KMS-11 (cell line): Measurements from ENCODE around the gene RTL3.
"Not testable (repeated sequence)": the region's sequence is repeated elsewhere in the genome, so short reads cannot be mapped to it uniquely, and the experiment has no call there.

Experiments used
- H2AFZ ChIP-seq: fragments of 200-600 bp; sonication (generic); 2 replicates; pipeline ENCODE4 v1.6.1; 2016; ENCODE audit warnings: antibody characterized with exemption, mixed run types, low read depth
- H3K27ac ChIP-seq: fragments of 200-600 bp; sonication (generic); 2 replicates; pipeline ENCODE4 v1.6.1; 2016; ENCODE audit warnings: mild to moderate bottlenecking, mixed run types
- H3K27me3 ChIP-seq: fragments of 200-600 bp; sonication (generic); 2 replicates; pipeline ENCODE4 v1.6.1; 2017; ENCODE audit warnings: mild to moderate bottlenecking, low read depth, mixed run types, moderate library complexity; ENCODE audit not compliant: insufficient read depth
- H3K36me3 ChIP-seq: fragments of 200-600 bp; sonication (generic); 2 replicates; pipeline ENCODE4 v1.6.1; 2017; ENCODE audit warnings: mild to moderate bottlenecking, mixed run types; ENCODE audit not compliant: insufficient read depth
- H3K4me1 ChIP-seq: fragments of 200-600 bp; sonication (generic); 2 replicates; pipeline ENCODE4 v1.6.1; 2016; ENCODE audit warnings: mild to moderate bottlenecking, low read depth, mixed run types; ENCODE audit not compliant: poor library complexity, severe bottlenecking
- H3K4me2 ChIP-seq: fragments of 200-600 bp; sonication (generic); 2 replicates; pipeline ENCODE4 v1.7.0; 2016; ENCODE audit warnings: mild to moderate bottlenecking, mixed run types
- H3K4me3 ChIP-seq: fragments of 200-600 bp; sonication (generic); IDR thresholded peaks from 2 replicates; pipeline ENCODE4 v1.6.1; 2017; ENCODE audit warnings: low read depth, low read length, mixed read lengths; ENCODE audit not compliant: insufficient read depth
- H3K79me2 ChIP-seq: fragments of 200-600 bp; sonication (generic); 2 replicates; pipeline ENCODE4 v1.6.1; 2016; ENCODE audit warnings: low read depth, mixed run types; ENCODE audit not compliant: insufficient read depth
- H3K9ac ChIP-seq: fragments of 200-600 bp; sonication (generic); 2 replicates; pipeline ENCODE4 v1.6.1; 2016; ENCODE audit warnings: mild to moderate bottlenecking, mixed run types
- H4K20me1 ChIP-seq: fragments of 200-600 bp; sonication (generic); 2 replicates; pipeline ENCODE4 v1.6.1; 2016; ENCODE audit warnings: mild to moderate bottlenecking, mixed run types; ENCODE audit not compliant: insufficient read depth
- CTCF ChIP-seq: fragments of 200-600 bp; sonication (generic); conservative IDR thresholded peaks from 2 replicates; pipeline ENCODE4 v1.6.1; 2017; ENCODE audit warnings: low read depth, mild to moderate bottlenecking, antibody characterized with exemption, low read length, moderate library complexity, mixed read lengths

RTL3 gene

DNA sequence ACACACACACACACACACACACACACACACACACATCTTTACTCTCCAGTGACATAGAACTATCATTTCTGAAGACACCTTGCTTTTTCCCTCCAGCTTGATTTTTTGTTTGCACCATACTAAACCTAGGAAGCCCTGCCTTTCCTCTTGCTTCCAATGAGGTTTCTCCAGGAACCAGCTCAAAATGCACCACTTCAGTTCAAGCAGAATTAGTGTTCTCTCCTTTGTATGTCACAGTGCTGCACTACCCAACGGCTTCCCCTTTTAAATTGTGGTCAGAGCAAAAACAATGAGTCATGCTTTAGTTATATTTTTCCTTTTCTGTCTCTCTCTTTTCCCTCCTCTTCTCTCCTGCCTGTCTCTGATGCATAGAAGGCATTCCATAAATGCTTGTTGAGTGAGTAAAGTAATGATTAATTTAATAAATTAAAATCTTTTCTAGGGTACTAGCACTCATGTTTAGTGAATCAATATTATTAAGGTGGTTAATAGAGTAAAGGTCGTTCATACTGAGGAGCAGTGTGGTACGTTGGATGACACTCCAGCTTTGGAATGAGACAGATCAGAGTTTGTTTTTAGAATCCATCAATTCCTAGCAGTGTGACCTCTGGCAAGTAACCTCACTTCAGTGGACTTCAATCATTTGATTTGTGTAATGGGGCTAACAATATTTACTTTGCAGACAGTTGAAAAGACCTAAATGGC, 5.9 kb downstream of the RTL3 start:
- Histone ChIP-seq H2AFZ (no peak overlapping the region), H3K4me2 (peak overlapping the region; percentile 48), H3K9ac (no peak overlapping the region), H3K4me3 (no peak overlapping the region), H3K27me3 (no peaks in the 10 kb centered on the region), H3K36me3 (no peaks in the 10 kb centered on the region), H3K27ac (no peak overlapping the region), H3K79me2 (no peaks in the 10 kb centered on the region), H4K20me1 (no peaks in the 10 kb centered on the region), H3K4me1 (peaks cover 47% of the 10 kb centered on the region)
- TF ChIP-seq CTCF = no peak

DNA sequence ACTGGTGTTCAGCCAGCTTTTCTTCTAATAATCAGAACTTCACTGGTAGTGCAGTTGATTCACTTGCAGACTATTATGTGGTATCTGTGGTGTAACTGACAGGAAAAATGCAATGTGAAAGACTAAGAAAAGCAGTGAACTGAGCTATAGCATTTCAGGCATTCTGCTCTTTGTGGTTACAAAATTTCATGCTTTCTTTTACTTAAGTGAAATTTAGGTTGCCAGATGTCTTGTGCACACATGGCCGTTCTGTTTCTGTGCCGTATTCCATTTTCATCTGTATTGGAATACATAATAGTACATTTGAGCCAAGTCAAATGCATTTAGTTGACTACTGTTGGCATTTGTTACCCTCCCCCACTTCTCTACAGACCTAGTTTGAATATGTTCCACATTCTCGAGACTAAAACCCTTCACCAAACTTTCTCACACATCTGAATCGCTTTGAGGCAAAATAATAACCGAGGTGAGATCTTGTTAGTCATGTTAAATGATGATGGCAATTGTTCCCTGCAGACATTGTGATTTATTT, 8.2 kb downstream of the RTL3 start:
- Histone ChIP-seq H2AFZ (no peak overlapping the region), H3K4me2 (peak overlapping the region; percentile 71), H4K20me1 (no peaks in the 10 kb centered on the region), H3K79me2 (no peaks in the 10 kb centered on the region), H3K36me3 (no peaks in the 10 kb centered on the region), H3K9ac (no peak overlapping the region), H3K4me3 (no peak overlapping the region), H3K27me3 (no peaks in the 10 kb centered on the region), H3K4me1 (peaks cover 47% of the 10 kb centered on the region), H3K27ac (peak overlapping the region; percentile 56; the same call in 1 of the 2 replicates)
- TF ChIP-seq CTCF = no peak

DNA sequence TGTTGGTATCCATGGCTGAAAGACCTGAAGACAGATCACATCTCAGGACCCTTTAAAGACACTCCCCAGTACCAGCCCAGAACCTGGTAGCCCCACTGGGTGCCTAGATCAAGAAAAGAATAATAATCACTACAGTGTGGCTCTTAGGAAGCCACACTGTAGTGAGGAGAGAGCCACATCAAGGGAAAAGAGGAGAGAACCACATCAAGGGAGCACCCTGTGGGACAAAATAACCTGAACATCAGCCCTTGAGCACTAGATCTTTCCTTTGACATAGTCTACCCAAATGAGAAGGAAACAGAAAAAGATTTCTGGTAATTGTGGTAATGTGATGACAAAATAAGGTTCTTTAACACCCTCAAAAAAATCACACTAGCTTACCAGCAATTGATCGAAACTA, 15.3 kb downstream of the RTL3 start:
- TF ChIP-seq CTCF = no peak
- Histone ChIP-seq H2AFZ (no peak overlapping the region), H3K79me2 (no peaks in the 10 kb centered on the region), H3K4me1 (no peaks in the 10 kb centered on the region), H3K36me3 (no peaks in the 10 kb centered on the region), H4K20me1 (no peaks in the 10 kb centered on the region), H3K4me3 (no peak overlapping the region), H3K4me2 (no peak overlapping the region), H3K27me3 (no peaks in the 10 kb centered on the region), H3K9ac (no peak overlapping the region), H3K27ac (no peak overlapping the region)

DNA sequence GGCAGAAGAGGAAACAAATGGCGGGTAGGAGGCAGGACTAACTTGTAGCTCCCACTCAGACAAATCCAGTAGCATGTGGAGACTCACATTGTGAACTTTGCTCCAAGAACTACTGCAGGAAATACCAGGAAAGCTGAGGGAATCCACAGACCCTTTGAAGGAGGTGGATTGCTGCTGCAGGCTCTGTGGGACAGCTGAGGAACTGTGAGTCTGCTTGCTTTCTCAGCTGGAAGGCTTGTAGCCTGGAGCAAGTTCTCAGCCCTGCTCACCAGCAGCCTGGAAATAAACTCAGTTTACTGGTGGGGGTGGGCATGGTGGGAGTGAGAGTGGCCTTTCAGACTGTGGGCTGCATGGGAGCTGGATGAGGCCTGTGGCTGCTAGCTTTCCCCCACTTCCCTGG, 16.0 kb downstream of the RTL3 start:
- Histone ChIP-seq H3K4me3 (no peak overlapping the region), H2AFZ (no peak overlapping the region), H3K27me3 (no peaks in the 10 kb centered on the region), H4K20me1 (no peaks in the 10 kb centered on the region), H3K4me1 (no peaks in the 10 kb centered on the region), H3K27ac (no peak overlapping the region), H3K4me2 (no peak overlapping the region), H3K9ac (no peak overlapping the region), H3K79me2 (no peaks in the 10 kb centered on the region), H3K36me3 (no peaks in the 10 kb centered on the region)
- TF ChIP-seq CTCF = no peak

GRCh38 chrX:78636096-78636495, 23.0 kb downstream of the RTL3 start:
- H2AFZ ChIP-seq = not testable (repeated sequence)

More at GRCh38 chrX:78636096-78636495, 23.0 kb downstream of the RTL3 start:
- H3K4me1 ChIP-seq, H3K79me2 ChIP-seq, H4K20me1 ChIP-seq, H3K4me3 ChIP-seq, H3K27me3 ChIP-seq, H3K9ac ChIP-seq, H3K36me3 ChIP-seq, H3K4me2 ChIP-seq, H3K27ac ChIP-seq: not testable (repeated sequence)
